HG02981 (cell line): ENCODE measurements around the gene OSBPL5.

ENCODE experiments used
- ATAC-seq: cut with Tn5 transposase; IDR thresholded peaks from one replicate; pipeline ENCODE4 v1.9.1; 2021; ENCODE audit warnings: mild to moderate bottlenecking, moderate library complexity; ENCODE audit not compliant: unreplicated experiment

The OSBPL5 gene

DNA sequence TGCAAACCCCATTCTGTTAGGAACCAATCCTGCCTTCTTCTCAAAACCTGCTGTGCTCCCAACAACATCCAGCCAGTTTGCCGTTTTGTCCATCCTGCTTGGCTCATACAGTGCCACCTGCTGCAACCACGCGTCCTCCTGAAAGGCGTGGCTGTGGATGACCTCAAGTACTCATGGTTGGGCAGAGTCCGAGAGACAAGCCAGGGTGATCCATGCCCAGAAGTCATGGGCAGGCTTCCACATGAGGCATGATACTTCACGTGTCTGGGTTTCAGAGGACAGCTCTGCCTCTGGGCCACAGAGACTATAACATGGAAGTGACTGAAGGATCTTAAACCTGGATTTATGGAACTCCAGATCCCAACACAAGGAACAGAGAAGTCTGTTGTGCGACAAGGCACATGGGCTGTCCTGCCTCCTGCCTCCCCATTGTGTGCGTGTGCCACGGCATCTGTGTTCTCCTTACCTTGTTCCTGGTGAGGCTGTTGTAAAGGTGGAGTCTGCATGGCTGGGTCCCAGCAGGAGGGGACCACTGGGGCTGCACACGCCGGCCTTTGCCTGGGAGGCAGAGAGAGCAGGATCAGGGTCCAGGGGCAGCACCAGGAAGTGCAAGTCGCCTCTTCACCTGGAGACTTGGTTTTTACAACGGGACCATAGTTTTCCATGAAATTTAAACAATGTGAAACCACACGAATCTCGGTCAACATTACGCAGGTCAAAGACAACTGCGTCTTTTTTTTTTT, 123.2 kb downstream of the OSBPL5 start:
- ATAC-seq = no peak

DNA sequence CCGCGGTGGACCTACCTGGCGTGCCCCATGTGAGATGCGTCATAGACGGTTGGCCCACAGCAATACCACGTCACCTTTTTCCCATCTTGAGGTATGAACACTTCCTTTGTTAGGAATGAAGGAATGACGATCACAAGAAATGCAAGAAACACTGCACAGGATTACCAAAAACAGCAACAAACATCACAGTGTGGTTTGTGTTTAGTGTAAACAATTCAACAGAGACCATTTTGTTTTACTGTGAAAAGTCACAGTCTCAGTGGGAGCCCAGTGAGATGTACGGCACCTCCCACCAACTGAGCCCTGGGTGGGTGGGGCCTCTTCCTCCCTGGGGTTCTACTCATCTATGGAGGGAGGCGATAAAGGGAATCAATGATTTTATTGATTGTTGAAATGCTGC, 124.2 kb downstream of the OSBPL5 start:
- ATAC-seq = no peak

DNA sequence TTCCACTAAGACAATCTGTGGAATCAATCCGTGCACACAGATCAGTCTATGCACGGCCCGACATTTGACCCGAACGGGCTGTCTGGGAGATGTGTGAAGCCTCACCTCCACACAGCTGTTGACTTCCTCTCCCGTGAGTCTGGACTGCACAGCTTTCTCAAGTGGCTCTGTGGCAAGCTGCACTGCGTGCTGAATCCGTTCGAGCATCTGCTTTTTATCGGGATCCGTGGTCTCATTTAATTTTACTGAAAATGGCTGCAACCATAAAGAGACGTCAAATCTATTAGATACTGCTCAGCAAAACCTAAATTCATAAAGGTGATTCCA, 127.2 kb downstream of the OSBPL5 start:
- ATAC-seq = no peak
